Hepatocyte (in vitro differentiated cells): Measurements from ENCODE around the gene AGPS.

Experiments
- CTCF ChIP-seq: fragments of 200-600 bp; sonication (generic); IDR thresholded peaks from 2 replicates; pipeline ENCODE4 v1.5.1; 2016; ENCODE audit warnings: antibody characterized with exemption, mild to moderate bottlenecking; ENCODE audit not compliant: poor library complexity
- EZH2 ChIP-seq: fragments of 200-600 bp; sonication (generic); IDR thresholded peaks from 2 replicates; pipeline ENCODE4 v1.6.1; 2016; ENCODE audit warnings: antibody characterized with exemption, mild to moderate bottlenecking, borderline replicate concordance
- EZH2phosphoT487 ChIP-seq: fragments of 200-600 bp; sonication (generic); IDR thresholded peaks from one replicate; pipeline ENCODE4 v1.6.1; 2018; ENCODE audit warnings: antibody characterized with exemption, mild to moderate bottlenecking, low read depth, moderate library complexity; ENCODE audit not compliant: unreplicated experiment, severe bottlenecking

DNA sequence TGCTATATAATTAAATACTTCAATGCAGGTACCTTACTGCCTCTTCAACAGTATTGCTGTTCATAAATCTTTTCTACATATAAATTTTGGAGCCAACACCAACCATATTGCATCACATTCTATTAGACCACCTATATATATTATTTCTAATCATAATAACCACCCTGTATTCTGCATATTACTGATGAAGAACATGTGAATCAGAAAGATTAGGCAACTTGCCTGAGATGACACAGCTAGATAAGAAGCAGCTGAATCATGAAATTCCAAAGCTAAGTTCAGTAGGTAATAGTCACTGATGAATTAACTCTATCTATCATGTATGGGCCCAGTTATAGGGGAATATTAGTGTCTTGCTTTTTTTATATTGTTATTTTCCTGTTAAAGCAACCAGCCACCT is 161.8 kb downstream of the AGPS start:
- TF ChIP-seq EZH2 (no peak), CTCF (no peak), EZH2phosphoT487 (no peak)
